K562 (cell line): ENCODE data around the gene BRAT1. TPM values are rescaled to one million over a fixed set of nuclear protein-coding genes. Genes with fewer than 3 reads are reported as not detected.

ENCODE experiments used
- ATAC-seq: fragments of 200-7000 bp; cut with Tn5 transposase; 3 replicates; pipeline ENCODE4 v1.9.1; 2020; ENCODE audit warnings: moderate library complexity
- BruUV-seq: library from RNA; stranded (reverse); fragments of 400-500 nt; replicated peaks from 2 replicates; lab custom pipeline; 2021; lab: Mats Ljungman, UMichigan
- CTCF ChIA-PET: fragments of 300-600 bp; formaldehyde crosslinking; extraction: SDS; loops from one replicate; lab custom pipeline; 2021; ENCODE audit warnings: low intra/inter-chr PET ratio; lab: Yijun Ruan, JAX
- POLR2A ChIA-PET: fragments of 300-600, 350-650 bp; sonication (Branson Sonifier 250); formaldehyde crosslinking; extraction: SDS; loops from one replicate; lab custom pipeline; 2021; ENCODE audit warnings: antibody characterized with exemption, inconsistent platforms; lab: Yijun Ruan, JAX
- DNase-seq, 4 experiments: peaks; one replicate each; pipeline versions ENCODE4 v3.0.0 to v3.0.0-alpha.2; 2011 to 2018; ENCODE audit warnings: low spot score in 3 of 4, mixed read lengths in 3 of 4; ENCODE audit errors: extremely low read depth in 1 of 4
- FAIRE-seq: peaks from 2 replicates; lab custom pipeline; 2011; peaks lifted over from hg19 to GRCh38; lab: Jason Lieb, UNC
- H2AFZ ChIP-seq: 2 replicates; pipeline ENCODE4 v1.6.0; 2011; ENCODE audit warnings: low read depth, low read length, control low read depth, inconsistent platforms
- H3K27ac ChIP-seq: fragments of 200-600 bp; 3 replicates; pipeline ENCODE4 v1.8.0; 2011; ENCODE audit warnings: low read depth, mild to moderate bottlenecking, control low read depth, inconsistent platforms, low read length, moderate library complexity, mixed read lengths; ENCODE audit errors: extremely low read depth
- H3K27me3 ChIP-seq, 2 experiments: fragments of 300-600 bp in 1 of 2; 2 replicates in 1 of 2; 3 replicates in 1 of 2; pipeline versions ENCODE4 v1.6.0 to v1.8.0; 2011; ENCODE audit warnings: inconsistent platforms in 2 of 2, low read length in 2 of 2, mild to moderate bottlenecking in 1 of 2, mixed read lengths in 1 of 2, moderate library complexity in 1 of 2; ENCODE audit not compliant: control insufficient read depth in 2 of 2, insufficient read depth in 2 of 2
- H3K36me3 ChIP-seq: fragments of 300-600 bp; 3 replicates; pipeline ENCODE4 v1.8.0; 2011; ENCODE audit warnings: mild to moderate bottlenecking, low read length, inconsistent platforms; ENCODE audit not compliant: control insufficient read depth, insufficient read depth
- H3K4me1 ChIP-seq, 2 experiments: fragments of 200-600 bp in 1 of 2; replicated peaks in 1 of 2; 2 replicates in 1 of 2; 3 replicates in 1 of 2; pipeline versions ENCODE4 v1.5.1 to v1.8.0; 2011; ENCODE audit warnings: inconsistent platforms in 2 of 2, low read length in 2 of 2, mild to moderate bottlenecking in 1 of 2, mixed read lengths in 1 of 2, moderate library complexity in 1 of 2; ENCODE audit not compliant: control insufficient read depth in 2 of 2, insufficient read depth in 2 of 2
- H3K4me2 ChIP-seq: 2 replicates; pipeline ENCODE4 v1.6.1; 2011; ENCODE audit warnings: low read length, control low read depth, inconsistent platforms, mixed read lengths; ENCODE audit not compliant: insufficient read depth
- H3K4me3 ChIP-seq: fragments of 200-600 bp; sonication (generic), shearing (Covaris generic); 2 replicates; pipeline ENCODE4 v1.5.1; 2016; ENCODE audit warnings: control low read depth, inconsistent platforms
- H3K79me2 ChIP-seq: fragments of 200-600 bp; 3 replicates; pipeline ENCODE4 v1.8.0; 2011; ENCODE audit warnings: low read length, inconsistent platforms; ENCODE audit not compliant: control insufficient read depth, insufficient read depth
- H3K9ac ChIP-seq, 2 experiments: 2 replicates each; pipeline versions ENCODE4 v1.6.0 to v1.6.1; 2011; ENCODE audit warnings: low read depth in 2 of 2, low read length in 2 of 2, control low read depth in 1 of 2, inconsistent platforms in 1 of 2, mild to moderate bottlenecking in 1 of 2, mixed read lengths in 1 of 2; ENCODE audit not compliant: insufficient read depth in 1 of 2
- H3K9me1 ChIP-seq: one replicate; pipeline ENCODE4 v1.6.0; 2011; ENCODE audit warnings: inconsistent platforms, mild to moderate bottlenecking, low read length, moderate library complexity; ENCODE audit not compliant: control insufficient read depth, insufficient read depth
- H3K9me3 ChIP-seq: replicated peaks from 2 replicates; pipeline ENCODE4 v1.5.1; 2011; ENCODE audit warnings: low read depth, low read length, inconsistent platforms; ENCODE audit not compliant: control insufficient read depth, insufficient read depth
- H4K20me1 ChIP-seq: replicated peaks from 2 replicates; pipeline ENCODE4 v1.6.1; 2011; ENCODE audit warnings: low read length, inconsistent platforms, mixed read lengths; ENCODE audit not compliant: control insufficient read depth, insufficient read depth
- BCOR ChIP-seq: fragments of 450-650 bp; IDR thresholded peaks from 2 replicates; pipeline ENCODE4 v1.6.1; 2016
- DNMT1 ChIP-seq: fragments of 450-650 bp; IDR thresholded peaks from 2 replicates; pipeline ENCODE4 v1.6.1; 2016; ENCODE audit warnings: antibody characterized with exemption, mild to moderate bottlenecking
- MCM5 ChIP-seq: fragments of 450-650 bp; IDR thresholded peaks from 2 replicates; pipeline ENCODE4 v1.6.1; 2016; ENCODE audit warnings: low read depth
- TCF7L2 ChIP-seq: fragments of 150-350 bp; IDR thresholded peaks from 2 replicates; pipeline ENCODE4 v1.6.1; 2016; ENCODE audit warnings: low read depth, mild to moderate bottlenecking, low read length, moderate library complexity
- ZNF311 ChIP-seq: fragments of 250-450 bp; sonication (Bioruptor Pico); IDR thresholded peaks from 2 replicates; pipeline ENCODE4 v1.4.0; 2020; ENCODE audit warnings: mild to moderate bottlenecking, moderate library complexity
- WGBS: fragments of 100-300 bp; shearing (Covaris generic); methylation state at CpG from one replicate; pipeline ENCODE4 v1.1.6; 2016; ENCODE audit warnings: low coverage, mixed read lengths; ENCODE audit not compliant: insufficient coverage; ENCODE audit errors: missing lambda C conversion rate; 5-methylcytosine and 5-hydroxymethylcytosine counted together
- in situ Hi-C: fragments of 300-500 bp; cut with MboI; formaldehyde crosslinking; loops from 4 replicates; pipeline ENCODE4 v1.15.0; 2018; ENCODE audit warnings: inconsistent platforms, mixed read lengths
- intact Hi-C: fragments of 100-400 bp; cut with micrococcal nuclease; formaldehyde crosslinking; loops from 2 replicates; pipeline ENCODE4 v1.14.2; 2022
- polyA plus RNA-seq, 8 experiments: library from polyadenylated mRNA; depleted of rRNA in 4 of 8; stranded (reverse) in 5 of 8; unstranded in 3 of 8; fragments of >200 nt; fragmentation: Nextera tagmentation in 2 of 8; fragmentation: Illumina TruSeq in 1 of 8; extraction: Ambion mirVana in 2 of 8; extraction: Trizol in 1 of 8; gene quantifications; 2 replicates each; pipeline versions ENCODE4 v1.2.1 to v1.2.3, GENCODE V29; 2011 to 2014; ENCODE audit warnings: inconsistent platforms in 1 of 8, missing spikeins in 1 of 8
- total RNA-seq, 7 experiments: library from RNA; depleted of rRNA in 6 of 7; stranded (reverse); fragments of >200 nt in 6 of 7; fragmentation: Illumina TruSeq in 2 of 7; extraction: Trizol in 2 of 7; gene quantifications; 2 replicates each; pipeline versions ENCODE4 v1.2.1 to v1.2.3, GENCODE V29; 2011 to 2021; ENCODE audit warnings: low replicate concordance in 1 of 7

The BRAT1 gene
- total and polyA plus RNA-seq, 9 of the 15 experiments (the other 6 are each of a cell fraction or from before 2014, with no cell fraction given): 0.13 to 49.6 (median 10.5) TPM

DNA sequence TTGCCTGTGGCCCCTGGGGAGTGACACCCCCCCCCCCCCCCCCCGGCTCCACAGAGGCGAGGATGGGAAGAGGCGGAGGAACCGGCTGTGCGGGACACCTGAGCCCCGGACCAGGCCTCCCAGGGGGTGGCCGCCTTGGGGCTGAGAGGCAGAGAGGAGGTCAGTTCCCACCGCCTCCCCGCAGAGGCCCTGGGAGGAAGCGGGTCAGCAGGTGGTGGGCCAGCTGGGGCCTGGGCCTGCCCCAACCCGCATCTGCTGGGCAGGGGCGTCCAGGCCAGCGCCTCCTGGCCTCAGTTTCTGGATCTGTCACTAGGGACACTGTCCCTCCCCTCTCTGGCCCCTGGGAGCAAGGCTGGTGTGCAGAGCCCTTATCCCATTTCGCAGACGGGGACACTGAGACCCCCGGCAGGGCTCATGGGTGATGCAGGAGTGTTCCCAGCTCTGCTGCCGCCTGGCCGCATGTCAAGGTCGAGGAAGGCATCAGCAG, 50.4 kb downstream of the BRAT1 start:
- ChIA-PET POLR2A (no interaction called here), CTCF (no interaction called here)
- H3K4me1 ChIP-seq: peaks cover 0 to 66% of the 10 kb centered on the region in 2 experiments; a peak in 2 of 5 replicates
- no peak overlapping the region for H3K4me2 ChIP-seq
- H3K9me3 ChIP-seq: no peaks in the 10 kb centered on the region
- no peak for FAIRE-seq
- H3K36me3 ChIP-seq: no peaks in the 10 kb centered on the region
- no peaks in the 10 kb centered on the region for H4K20me1 ChIP-seq
- H3K9me1 ChIP-seq: no peaks in the 10 kb centered on the region
- 4% methylated on average over 10 of the region's 19 CpGs for WGBS
- H2AFZ ChIP-seq: no peak overlapping the region
- H3K9ac ChIP-seq: 0 out of 4 replicates have a peak overlapping the region, but pooled peaks of 1 of the 2 experiments have one; percentile 35
- DNase-seq: no peak
- no peak overlapping the region for H3K4me3 ChIP-seq
- H3K27ac ChIP-seq: no peak overlapping the region
- intact Hi-C loops: no loop called here
- no TSS peak for BruUV-seq
- H3K27me3 ChIP-seq: peaks cover 2 to 50% of the 10 kb centered on the region in 2 experiments; a peak in 2 of 5 replicates
- no peak for TF ChIP-seq ZNF311 (CRISPR knock-in tag)
- TF ChIP-seq MCM5: no peak
- 0 out of 2 replicates have a peak, but pooled peaks have one; percentile 32 for TF ChIP-seq BCOR
- TF ChIP-seq TCF7L2: no peak
- TF ChIP-seq DNMT1: no peak
- TF ChIP-seq, all 486 proteins: peak for 1
- ATAC-seq: no peak; the same call in 2 of the 3 replicates
- in situ Hi-C loops: no loop called here
- H3K79me2 ChIP-seq: no peaks in the 10 kb centered on the region
